ENCODE results near the gene PRKG1.

GRCh38 chr10:51235865-51236264 is 161.6 kb downstream of the PRKG1 start:
- TF ChIP-seq CTCF (IDR thresholded peaks at IDR 0.05) (no peak), ZFX (IDR thresholded peaks at IDR 0.05; ENCODE audit: borderline replicate concordance) (no peak)
